Calu3 (cell line): ENCODE data around the gene FOXN3. TPM values are rescaled to one million over a fixed set of nuclear protein-coding genes. Genes with fewer than 3 reads are reported as not detected.

ENCODE experiments used
- BruUV-seq: library from RNA; stranded (reverse); fragments of 400-500 nt; replicated peaks from 2 replicates; lab custom pipeline; 2021; lab: Mats Ljungman, UMichigan
- CTCF ChIA-PET: fragments of 300-600 bp; sonication (Branson Sonifier 250); formaldehyde crosslinking; loops from one replicate; lab custom pipeline; 2022; ENCODE audit warnings: antibody characterized with exemption; lab: Charles Lee
- DNase-seq: peaks from one replicate; pipeline ENCODE4 v3.0.0; 2022
- H3K27ac Mint-ChIP-seq: one replicate; pipeline ENCODE4 v1.8.0; 2022; ENCODE audit warnings: mixed read lengths; ENCODE audit not compliant: unreplicated experiment
- H3K27me3 Mint-ChIP-seq: one replicate; pipeline ENCODE4 v1.8.0; 2022; ENCODE audit warnings: mixed read lengths; ENCODE audit not compliant: unreplicated experiment
- H3K36me3 Mint-ChIP-seq: one replicate; pipeline ENCODE4 v1.8.0; 2022; ENCODE audit warnings: mild to moderate bottlenecking, moderate library complexity, mixed read lengths; ENCODE audit not compliant: insufficient read depth, unreplicated experiment
- H3K4me1 Mint-ChIP-seq: one replicate; pipeline ENCODE4 v1.8.0; 2022; ENCODE audit warnings: mild to moderate bottlenecking, low read depth, mixed read lengths; ENCODE audit not compliant: unreplicated experiment
- H3K4me3 Mint-ChIP-seq: one replicate; pipeline ENCODE4 v1.8.0; 2022; ENCODE audit warnings: mild to moderate bottlenecking, low read depth, moderate library complexity, mixed read lengths; ENCODE audit not compliant: unreplicated experiment
- H3K9me3 Mint-ChIP-seq: one replicate; pipeline ENCODE4 v1.8.0; 2022; ENCODE audit warnings: low read depth, mixed read lengths; ENCODE audit not compliant: unreplicated experiment
- intact Hi-C: fragments of 100-400 bp; cut with micrococcal nuclease; formaldehyde crosslinking; loops from one replicate; pipeline ENCODE4 v1.10.0; 2022; ENCODE audit not compliant: unreplicated experiment
- total RNA-seq: library from RNA; stranded (reverse); gene quantifications from 2 replicates; pipeline ENCODE4 v1.2.3, GENCODE V29; 2022
- TF ChIP-seq, protein P1 (sequence below): fragments of 200-600 bp; IDR thresholded peaks from one replicate; pipeline ENCODE4 v1.8.0; 2022; ENCODE audit warnings: antibody characterized with exemption; ENCODE audit not compliant: unreplicated experiment

The FOXN3 gene
- total RNA-seq, 1 experiment from 2014 or later: 11.8 TPM

DNA sequence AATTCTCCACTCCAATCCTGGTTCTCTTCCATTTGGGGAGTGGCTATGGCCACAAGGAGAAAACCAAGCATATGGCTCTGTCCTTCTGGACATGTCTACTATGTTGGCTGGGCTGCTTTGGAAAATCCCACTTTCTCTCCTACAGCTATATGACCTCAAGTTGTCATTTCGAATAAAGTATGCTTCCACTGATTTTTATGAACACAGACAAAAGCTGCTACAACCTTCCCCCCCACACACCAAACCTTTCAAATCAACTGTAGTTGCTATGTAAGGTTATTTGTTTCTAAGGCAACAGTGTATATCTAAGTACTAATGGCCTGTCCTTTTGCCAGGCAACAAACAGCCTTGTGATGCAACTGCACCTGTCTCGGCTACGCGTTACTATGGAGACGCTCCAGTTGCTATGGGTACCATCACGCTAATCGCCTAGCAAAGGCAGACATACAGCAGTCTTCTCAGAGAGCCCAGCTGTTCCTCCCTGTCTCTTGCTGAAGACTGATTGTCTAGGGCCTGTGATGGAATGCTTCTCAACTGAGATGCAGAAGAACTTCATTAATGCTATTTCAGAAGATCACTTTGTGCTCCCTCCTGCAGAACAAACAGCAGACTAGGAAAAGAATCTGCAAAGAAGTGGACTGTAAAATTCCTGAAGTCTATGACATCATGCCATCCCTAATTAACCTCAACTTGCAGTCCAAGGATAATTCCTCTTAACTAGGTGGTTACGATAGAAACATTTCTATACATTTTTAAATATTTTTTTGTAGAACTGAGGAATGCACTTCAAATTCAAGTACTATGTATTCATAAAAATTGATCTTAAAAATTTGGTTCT, 67.6 kb downstream of the FOXN3 start:
- H3K4me3 Mint-ChIP-seq: no peak overlapping the region
- CTCF ChIA-PET: no interaction called here
- no peaks in the 10 kb centered on the region for H3K9me3 Mint-ChIP-seq
- no peaks in the 10 kb centered on the region for H3K27me3 Mint-ChIP-seq
- no peaks in the 10 kb centered on the region for H3K4me1 Mint-ChIP-seq
- TF ChIP-seq, protein P1, sequence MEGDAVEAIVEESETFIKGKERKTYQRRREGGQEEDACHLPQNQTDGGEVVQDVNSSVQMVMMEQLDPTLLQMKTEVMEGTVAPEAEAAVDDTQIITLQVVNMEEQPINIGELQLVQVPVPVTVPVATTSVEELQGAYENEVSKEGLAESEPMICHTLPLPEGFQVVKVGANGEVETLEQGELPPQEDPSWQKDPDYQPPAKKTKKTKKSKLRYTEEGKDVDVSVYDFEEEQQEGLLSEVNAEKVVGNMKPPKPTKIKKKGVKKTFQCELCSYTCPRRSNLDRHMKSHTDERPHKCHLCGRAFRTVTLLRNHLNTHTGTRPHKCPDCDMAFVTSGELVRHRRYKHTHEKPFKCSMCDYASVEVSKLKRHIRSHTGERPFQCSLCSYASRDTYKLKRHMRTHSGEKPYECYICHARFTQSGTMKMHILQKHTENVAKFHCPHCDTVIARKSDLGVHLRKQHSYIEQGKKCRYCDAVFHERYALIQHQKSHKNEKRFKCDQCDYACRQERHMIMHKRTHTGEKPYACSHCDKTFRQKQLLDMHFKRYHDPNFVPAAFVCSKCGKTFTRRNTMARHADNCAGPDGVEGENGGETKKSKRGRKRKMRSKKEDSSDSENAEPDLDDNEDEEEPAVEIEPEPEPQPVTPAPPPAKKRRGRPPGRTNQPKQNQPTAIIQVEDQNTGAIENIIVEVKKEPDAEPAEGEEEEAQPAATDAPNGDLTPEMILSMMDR: no peak
- no peak overlapping the region for H3K27ac Mint-ChIP-seq
- DNase-seq: no peak
- H3K36me3 Mint-ChIP-seq: no peaks in the 10 kb centered on the region
- intact Hi-C loops: no loop called here
- BruUV-seq: no TSS peak

DNA sequence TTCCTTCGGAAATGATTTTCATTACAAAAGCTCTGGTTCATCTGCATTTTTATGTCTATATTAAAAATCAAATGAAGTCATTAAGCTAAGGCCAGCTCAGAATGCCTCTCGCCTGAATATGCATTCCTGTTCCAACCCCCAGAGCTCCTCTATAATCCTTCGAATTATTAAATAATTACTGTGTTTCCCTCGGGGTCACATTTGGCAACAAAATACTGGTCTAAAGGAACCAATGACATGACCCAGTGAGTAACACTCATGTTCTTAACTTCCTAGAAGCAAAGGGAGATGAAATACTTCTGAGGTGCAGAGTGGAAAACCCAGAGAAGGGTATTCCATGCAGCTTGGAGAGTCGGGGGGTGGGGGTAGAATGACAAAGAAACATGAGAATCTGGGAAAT, 68.3 kb downstream of the FOXN3 start:
- Mint-ChIP-seq H3K27ac (no peak overlapping the region), H3K4me3 (no peak overlapping the region), H3K27me3 (no peaks in the 10 kb centered on the region), H3K9me3 (no peaks in the 10 kb centered on the region), H3K36me3 (no peaks in the 10 kb centered on the region), H3K4me1 (no peaks in the 10 kb centered on the region)
- TF ChIP-seq, protein P1: no peak
- CTCF ChIA-PET: no interaction called here
- intact Hi-C loops: no loop called here
- no peak for DNase-seq
- no TSS peak for BruUV-seq

DNA sequence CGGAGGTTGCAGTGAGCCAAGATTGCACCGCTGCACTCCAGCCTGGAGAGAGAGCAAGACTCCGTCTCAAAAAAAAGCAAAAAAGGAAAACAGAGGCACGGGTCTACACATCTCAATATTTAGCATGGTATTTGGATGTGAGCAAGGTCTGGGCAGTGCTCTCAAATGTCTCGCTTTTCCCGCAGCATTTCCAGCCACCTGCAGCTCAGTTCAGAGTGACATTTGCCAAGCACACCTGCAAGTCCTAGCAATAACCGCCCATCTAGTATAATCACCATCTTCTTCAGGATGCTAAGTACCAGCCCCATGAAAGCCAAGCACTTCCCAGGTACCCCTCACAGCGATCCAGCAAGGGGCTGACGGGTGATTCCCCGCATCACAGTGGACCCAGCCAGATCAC, 69.1 kb downstream of the FOXN3 start:
- H3K4me1 Mint-ChIP-seq: no peaks in the 10 kb centered on the region

DNA sequence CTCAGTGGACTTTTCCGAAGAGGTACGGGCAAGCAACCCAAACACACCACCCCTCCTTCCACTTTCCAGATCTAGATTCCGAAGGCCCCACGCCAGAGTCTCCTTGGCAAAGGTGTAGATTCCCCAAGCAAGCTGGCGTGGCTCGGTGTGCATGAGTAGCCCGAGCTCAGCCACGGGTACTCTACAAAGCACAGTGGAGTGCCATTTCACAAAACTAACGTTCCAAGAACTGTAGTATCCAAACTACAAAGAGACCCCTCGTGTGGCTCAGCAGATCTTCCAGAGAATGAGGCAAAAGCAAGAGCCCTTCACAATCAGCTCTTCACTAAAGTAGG, 72.1 kb downstream of the FOXN3 start:
- TF ChIP-seq, protein P1: no peak
- Mint-ChIP-seq H3K4me3 (no peak overlapping the region), H3K27me3 (no peaks in the 10 kb centered on the region), H3K27ac (no peak overlapping the region), H3K4me1 (no peaks in the 10 kb centered on the region), H3K36me3 (no peaks in the 10 kb centered on the region), H3K9me3 (no peaks in the 10 kb centered on the region)
- no peak for DNase-seq
- BruUV-seq: no TSS peak
- intact Hi-C loops: no loop called here
- CTCF ChIA-PET: interaction anchor here (0.7 kb wide), 1 partner anchor 12 kb away, joined by 5 read pairs; no protein-coding TSS in a partner anchor

More for the DNA sequence above, 69.1 kb downstream of the FOXN3 start:
- no peaks in the 10 kb centered on the region for H3K36me3 Mint-ChIP-seq
- no peaks in the 10 kb centered on the region for H3K27me3 Mint-ChIP-seq
- BruUV-seq: no TSS peak
- TF ChIP-seq, protein P1: no peak
- no peak overlapping the region for H3K4me3 Mint-ChIP-seq
- H3K27ac Mint-ChIP-seq: no peak overlapping the region
- intact Hi-C loops: no loop called here
- H3K9me3 Mint-ChIP-seq: no peaks in the 10 kb centered on the region
- CTCF ChIA-PET: no interaction called here
- no peak for DNase-seq
